Colonic mucosa (tissue), 4 donors: ENCODE data around the gene UBE2L5. TPM values are rescaled to one million over a fixed set of nuclear protein-coding genes. Genes with fewer than 3 reads are reported as not detected.

Source experiments
- DNase-seq: peaks from one replicate; pipeline ENCODE4 v3.0.0-alpha.2; 2020
- H3K27ac ChIP-seq: fragments of 200-600 bp; one replicate; pipeline ENCODE4 v1.8.0; 2021
- H3K27me3 ChIP-seq: fragments of 200-600 bp; one replicate; pipeline ENCODE4 v1.8.0; 2021
- H3K36me3 ChIP-seq: fragments of 200-600 bp; one replicate; pipeline ENCODE4 v1.8.0; 2021
- H3K4me1 ChIP-seq: fragments of 200-600 bp; one replicate; pipeline ENCODE4 v1.8.0; 2021; ENCODE audit warnings: mild to moderate bottlenecking
- H3K4me3 ChIP-seq: fragments of 200-600 bp; one replicate; pipeline ENCODE4 v1.8.0; 2021
- H3K9ac ChIP-seq, 2 donors: one replicate each; pipeline ENCODE4 v1.7.0; 2013; ENCODE audit warnings: control low read depth in 2 of 2, low read depth in 2 of 2, low read length in 2 of 2
- H3K9me3 ChIP-seq: fragments of 200-600 bp; one replicate; pipeline ENCODE4 v1.8.0; 2021
- intact Hi-C: fragments of 100-400 bp; cut with DNase I; formaldehyde crosslinking; loops from one replicate; pipeline ENCODE4 v1.14.1; 2022
- total RNA-seq, 2 donors: library from RNA; stranded (reverse); fragmentation: NEBNext Ultra II Directional in 1 of 2; extraction: Animal tissue kit (Norgen Biotek cat#: 25700) in 1 of 2; gene quantifications; one replicate each; pipeline ENCODE4 v1.2.1, GENCODE V29; 2021
- TF ChIP-seq, protein P1 (sequence below): fragments of 200-600 bp; IDR thresholded peaks from one replicate; pipeline ENCODE4 v1.8.0; 2022; ENCODE audit warnings: antibody characterized with exemption, mild to moderate bottlenecking
- donor health status: healthy.
- donor health status: DM: no; HTN: no; CAD: no.
- donor health status: DM: no; HTN: no; CAD: no.

The UBE2L5 gene
- total RNA-seq, 2 donors from 2014 or later, result not detected

DNA sequence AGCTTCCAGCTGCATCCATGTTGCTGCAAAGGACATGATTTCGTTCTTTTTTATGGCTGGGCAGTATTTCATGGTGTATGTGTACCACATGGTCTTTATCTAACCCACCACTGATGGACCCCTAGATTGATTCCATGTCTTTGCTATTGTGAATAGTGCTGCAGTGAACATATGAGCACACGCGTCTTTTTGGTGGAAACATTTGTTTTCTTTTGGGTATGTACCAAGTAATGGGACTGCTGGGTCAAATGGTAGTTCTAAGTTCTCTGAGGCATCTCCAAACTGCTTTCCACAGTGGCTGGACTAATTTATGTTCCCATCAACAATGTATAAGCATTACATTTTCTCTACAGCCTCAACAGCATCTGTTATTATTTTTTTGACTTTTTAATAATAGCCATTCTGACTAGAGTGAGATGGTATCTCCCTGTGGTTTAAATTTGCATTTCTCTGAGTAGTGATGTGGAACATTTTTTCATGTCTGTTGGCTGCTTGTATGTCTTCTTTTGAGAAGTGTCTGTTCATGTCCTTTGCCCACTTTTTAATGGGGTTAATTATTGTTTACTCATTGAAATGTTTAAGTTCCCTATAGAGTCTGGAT, 6.8 kb upstream of the UBE2L5 start:
- H3K4me1 ChIP-seq, result no peaks in the 10 kb centered on the region
- no peak overlapping the region for H3K9ac ChIP-seq
- H3K36me3 ChIP-seq, result no peaks in the 10 kb centered on the region
- no peaks in the 10 kb centered on the region for H3K27me3 ChIP-seq
- H3K27ac ChIP-seq, result no peak overlapping the region
- intact Hi-C loops, result no loop called here
- no peaks in the 10 kb centered on the region for H3K9me3 ChIP-seq
- TF ChIP-seq, protein P1, sequence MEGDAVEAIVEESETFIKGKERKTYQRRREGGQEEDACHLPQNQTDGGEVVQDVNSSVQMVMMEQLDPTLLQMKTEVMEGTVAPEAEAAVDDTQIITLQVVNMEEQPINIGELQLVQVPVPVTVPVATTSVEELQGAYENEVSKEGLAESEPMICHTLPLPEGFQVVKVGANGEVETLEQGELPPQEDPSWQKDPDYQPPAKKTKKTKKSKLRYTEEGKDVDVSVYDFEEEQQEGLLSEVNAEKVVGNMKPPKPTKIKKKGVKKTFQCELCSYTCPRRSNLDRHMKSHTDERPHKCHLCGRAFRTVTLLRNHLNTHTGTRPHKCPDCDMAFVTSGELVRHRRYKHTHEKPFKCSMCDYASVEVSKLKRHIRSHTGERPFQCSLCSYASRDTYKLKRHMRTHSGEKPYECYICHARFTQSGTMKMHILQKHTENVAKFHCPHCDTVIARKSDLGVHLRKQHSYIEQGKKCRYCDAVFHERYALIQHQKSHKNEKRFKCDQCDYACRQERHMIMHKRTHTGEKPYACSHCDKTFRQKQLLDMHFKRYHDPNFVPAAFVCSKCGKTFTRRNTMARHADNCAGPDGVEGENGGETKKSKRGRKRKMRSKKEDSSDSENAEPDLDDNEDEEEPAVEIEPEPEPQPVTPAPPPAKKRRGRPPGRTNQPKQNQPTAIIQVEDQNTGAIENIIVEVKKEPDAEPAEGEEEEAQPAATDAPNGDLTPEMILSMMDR, result no peak
- no peak for DNase-seq
- H3K4me3 ChIP-seq, result no peak overlapping the region

DNA sequence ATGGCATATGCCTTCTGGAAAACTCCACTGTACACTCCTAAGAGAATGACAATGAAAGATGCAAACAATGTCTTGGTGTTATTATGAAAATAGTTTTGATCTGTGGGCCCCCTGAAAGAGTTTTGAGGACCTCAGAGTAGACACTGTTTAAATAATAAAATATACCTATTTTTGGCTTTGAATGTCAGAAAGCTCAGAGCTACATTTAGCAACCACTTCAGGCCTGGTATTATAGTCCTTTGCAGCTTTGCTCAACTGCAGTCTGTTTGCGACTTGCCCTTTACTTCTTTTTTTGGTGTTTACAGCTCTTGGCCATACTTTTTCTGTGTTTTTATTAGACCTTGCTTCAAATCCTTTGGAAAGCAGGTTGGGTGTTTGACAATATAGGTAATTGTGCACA, 5.8 kb upstream of the UBE2L5 start:
- Histone ChIP-seq H3K4me3 (no peak overlapping the region), H3K9ac (no peak overlapping the region), H3K36me3 (no peaks in the 10 kb centered on the region), H3K27me3 (no peaks in the 10 kb centered on the region), H3K27ac (no peak overlapping the region), H3K9me3 (no peaks in the 10 kb centered on the region), H3K4me1 (no peaks in the 10 kb centered on the region)
- TF ChIP-seq, protein P1, result no peak
- no peak for DNase-seq
- intact Hi-C loops, result no loop called here

DNA sequence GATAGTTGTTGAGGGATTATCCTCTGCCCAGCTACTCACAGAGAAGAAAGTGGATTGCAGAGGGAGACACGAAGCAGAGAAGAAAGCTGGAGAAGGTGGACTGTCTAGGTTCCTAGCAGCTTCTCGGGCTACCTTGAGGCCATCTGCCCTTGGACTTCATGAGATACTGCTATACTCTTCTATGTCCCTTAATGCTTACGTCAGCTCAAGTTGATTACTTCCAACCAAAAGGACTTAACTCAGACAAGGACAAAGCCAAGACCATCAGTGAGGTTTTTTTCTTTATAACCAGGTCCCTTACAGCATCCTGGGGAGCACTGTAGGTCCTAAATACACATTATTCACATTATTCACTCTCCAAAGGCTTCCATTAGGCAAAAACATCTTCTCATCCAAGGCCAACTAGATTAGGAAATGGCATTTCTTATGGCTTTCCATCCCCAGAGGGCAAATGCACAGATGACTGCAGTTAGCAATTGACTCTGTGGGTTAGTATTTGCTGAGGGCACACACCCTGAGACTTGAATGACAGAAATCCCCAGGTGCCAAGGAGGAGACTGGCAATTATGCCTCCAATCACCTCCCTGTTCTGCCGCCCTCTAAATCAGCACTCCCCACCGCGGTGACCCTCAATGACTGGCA, 4.1 kb upstream of the UBE2L5 start:
- no peak for DNase-seq
- Histone ChIP-seq H3K9me3 (no peaks in the 10 kb centered on the region), H3K4me3 (no peak overlapping the region), H3K27me3 (no peaks in the 10 kb centered on the region), H3K4me1 (no peaks in the 10 kb centered on the region), H3K9ac (no peak overlapping the region), H3K27ac (no peak overlapping the region), H3K36me3 (no peaks in the 10 kb centered on the region)
- TF ChIP-seq, protein P1, result no peak
- intact Hi-C loops, result no loop called here

DNA sequence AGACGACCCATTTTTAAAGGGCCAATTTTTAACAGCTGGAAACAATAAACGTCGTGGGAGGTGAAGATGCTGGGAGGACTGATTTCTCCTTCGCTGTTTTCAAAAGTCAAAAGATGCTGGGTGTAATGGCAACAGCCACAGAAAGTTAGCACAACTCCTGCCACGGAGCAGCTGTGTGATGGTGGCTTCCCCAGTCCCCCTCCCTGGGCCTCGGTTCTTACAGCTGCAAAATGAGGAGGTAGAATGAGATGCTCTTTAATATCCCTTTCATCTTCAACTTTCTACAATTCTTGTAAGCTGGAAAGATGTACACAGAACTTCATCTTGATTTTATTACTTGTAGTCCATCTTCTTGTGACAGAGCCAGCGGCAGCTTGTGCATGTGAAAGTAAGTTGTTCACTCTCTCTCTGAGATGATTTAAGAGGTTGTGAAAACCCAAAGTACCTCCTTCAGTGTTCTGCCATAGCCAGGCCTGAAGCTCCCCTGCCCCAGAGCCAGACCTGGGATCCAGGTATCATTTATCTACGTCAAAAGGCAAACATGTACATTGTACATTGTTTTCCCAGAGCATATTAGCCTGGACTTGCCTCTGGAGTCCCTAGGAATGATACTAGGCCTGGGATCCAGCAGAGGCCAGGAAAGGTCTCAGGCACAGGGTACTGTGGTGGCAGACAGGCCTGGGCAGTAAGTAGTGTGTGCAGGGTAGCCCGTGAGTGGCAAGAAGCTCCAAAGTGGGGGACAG, 3.4 kb upstream of the UBE2L5 start:
- no peak for DNase-seq
- Histone ChIP-seq H3K27me3 (no peaks in the 10 kb centered on the region), H3K4me1 (no peaks in the 10 kb centered on the region), H3K36me3 (no peaks in the 10 kb centered on the region), H3K4me3 (no peak overlapping the region), H3K9ac (no peak overlapping the region), H3K27ac (no peak overlapping the region), H3K9me3 (no peaks in the 10 kb centered on the region)
- TF ChIP-seq, protein P1, result no peak
- intact Hi-C loops, result no loop called here

DNA sequence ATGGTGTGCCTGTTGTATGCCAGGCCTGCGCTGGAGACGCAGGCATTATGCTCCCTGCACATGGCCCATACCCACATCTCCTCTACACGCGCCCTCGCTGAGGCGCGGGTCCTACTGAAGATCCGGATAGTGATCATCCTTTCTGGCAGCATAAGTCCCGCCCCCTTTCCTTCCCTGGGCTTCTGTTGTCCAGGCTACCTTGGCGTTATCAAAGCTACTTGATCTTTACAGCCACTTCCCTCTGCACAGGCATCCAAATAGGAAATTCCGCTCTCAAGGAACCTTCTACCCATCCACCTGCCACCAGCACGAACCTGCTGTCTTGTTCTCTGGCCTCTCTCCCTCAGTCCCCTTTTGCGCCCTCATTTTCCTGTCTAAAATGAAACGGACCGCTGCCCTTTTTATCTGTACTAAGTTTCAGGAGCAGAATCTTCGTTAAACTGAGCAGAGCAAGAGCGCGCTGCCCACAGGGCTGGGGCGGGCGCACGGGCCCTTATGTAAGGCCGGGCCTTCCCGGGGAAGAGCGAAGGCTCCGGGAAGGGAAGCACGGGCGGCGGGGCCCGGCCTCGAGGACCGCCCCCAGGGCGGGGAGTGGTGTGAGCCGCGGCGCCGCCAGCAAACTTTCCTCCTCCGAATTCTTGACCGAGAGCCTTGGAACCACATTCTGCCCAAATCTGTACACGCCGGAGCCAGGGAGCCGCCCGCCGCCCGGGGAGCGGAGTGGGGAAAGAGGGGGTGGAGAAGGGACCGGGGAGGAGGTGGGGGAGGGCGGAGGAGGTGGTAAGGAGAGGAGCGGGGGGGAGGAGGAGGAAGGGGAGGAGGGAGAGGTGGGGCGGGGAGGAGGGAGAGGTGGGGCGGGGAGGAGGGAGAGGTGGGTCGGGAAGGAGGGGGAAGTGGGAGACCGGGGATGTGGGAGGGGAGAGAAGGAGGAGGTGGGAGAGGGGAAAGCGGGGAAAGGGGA, 920 bp upstream of the UBE2L5 start:
- peak overlapping the region; percentile 69 to 76 for H3K9ac ChIP-seq
- intact Hi-C loops, result no loop called here

More for the DNA sequence above, 920 bp upstream of the UBE2L5 start:
- TF ChIP-seq, protein P1, result no peak
- Histone ChIP-seq H3K4me3 (peak overlapping the region; percentile 44), H3K36me3 (no peaks in the 10 kb centered on the region), H3K9me3 (no peaks in the 10 kb centered on the region), H3K27me3 (no peaks in the 10 kb centered on the region), H3K27ac (peak overlapping the region; percentile 93), H3K4me1 (no peaks in the 10 kb centered on the region)
- peak; percentile 78 for DNase-seq
